Endothelial cell of umbilical vein (primary cell): Measurements from ENCODE around the gene TEP1. TPM values are rescaled to one million over a fixed set of nuclear protein-coding genes. Genes with fewer than 3 reads are reported as not detected.

Source experiments
- BruUV-seq: library from RNA; stranded (reverse); fragments of 400-500 nt; replicated peaks from 2 replicates; lab custom pipeline; 2021; lab: Mats Ljungman, UMichigan
- CTCF ChIA-PET: fragments of 300-600, 350-600 bp; sonication (Branson Sonifier 250); formaldehyde crosslinking; loops from one replicate; lab custom pipeline; 2021; ENCODE audit warnings: antibody characterized with exemption, inconsistent platforms; lab: Charles Lee
- POLR2A ChIA-PET: fragments of 300-600, 350-600 bp; sonication (Branson Sonifier 250); formaldehyde crosslinking; loops from one replicate; lab custom pipeline; 2021; ENCODE audit warnings: antibody characterized with exemption, inconsistent platforms; lab: Charles Lee
- DNase-seq: peaks from one replicate; pipeline ENCODE4 v3.0.0-alpha.2; 2011; ENCODE audit warnings: low read depth, low spot score
- FAIRE-seq: peaks from 2 replicates; lab custom pipeline; 2011; peaks lifted over from hg19 to GRCh38; lab: Jason Lieb, UNC
- H2AFZ ChIP-seq: 2 replicates; pipeline ENCODE4 v1.6.0; 2012; ENCODE audit warnings: low read depth, low read length, control low read depth, inconsistent platforms
- H3K27ac ChIP-seq: 2 replicates; pipeline ENCODE4 v1.5.1; 2011; ENCODE audit warnings: low read depth, mild to moderate bottlenecking, control low read depth, low read length, moderate library complexity; ENCODE audit not compliant: insufficient read depth
- H3K27me3 ChIP-seq, 2 experiments: 2 replicates each; pipeline versions ENCODE4 v1.6.0 to v1.6.1; 2011; ENCODE audit warnings: low read length in 2 of 2, mixed read lengths in 1 of 2; ENCODE audit not compliant: control insufficient read depth in 2 of 2, insufficient read depth in 2 of 2
- H3K36me3 ChIP-seq, 2 experiments: 2 replicates in 1 of 2; 3 replicates in 1 of 2; pipeline ENCODE4 v1.5.1; 2011; ENCODE audit warnings: low read length in 2 of 2, mild to moderate bottlenecking in 1 of 2, moderate library complexity in 1 of 2; ENCODE audit not compliant: control insufficient read depth in 2 of 2, insufficient read depth in 2 of 2; ENCODE audit errors: extremely low read depth in 1 of 2
- H3K4me1 ChIP-seq: 3 replicates; pipeline ENCODE4 v1.5.1; 2011; ENCODE audit warnings: mild to moderate bottlenecking, low read length; ENCODE audit not compliant: control insufficient read depth, insufficient read depth; ENCODE audit errors: extremely low read depth
- H3K4me2 ChIP-seq: 2 replicates; pipeline ENCODE4 v1.6.1; 2011; ENCODE audit warnings: low read length, control low read depth, mixed read lengths; ENCODE audit not compliant: insufficient read depth
- H3K4me3 ChIP-seq, 3 experiments: fragments of 200-600 bp in 1 of 3; sonication (generic), shearing (Covaris generic) in 1 of 3; replicated peaks in 1 of 3; 2 replicates each; pipeline ENCODE4 v1.5.1; 2011 to 2016; ENCODE audit warnings: control low read depth in 3 of 3, low read length in 3 of 3, mild to moderate bottlenecking in 2 of 3, inconsistent platforms in 1 of 3, low read depth in 1 of 3, moderate library complexity in 1 of 3; ENCODE audit not compliant: insufficient read depth in 1 of 3
- H3K79me2 ChIP-seq: 2 replicates; pipeline ENCODE4 v1.6.0; 2012; ENCODE audit warnings: low read length, inconsistent platforms; ENCODE audit not compliant: control insufficient read depth, insufficient read depth
- H3K9ac ChIP-seq: replicated peaks from 2 replicates; pipeline ENCODE3; 2011; ENCODE audit warnings: low read length, control low read depth; ENCODE audit not compliant: insufficient read depth; ENCODE audit errors: extremely low read depth
- H3K9me1 ChIP-seq: replicated peaks from 3 replicates; pipeline ENCODE4 v1.6.0; 2011; ENCODE audit warnings: mild to moderate bottlenecking, low read length; ENCODE audit not compliant: control insufficient read depth, insufficient read depth; ENCODE audit errors: extremely low read depth
- H3K9me3 ChIP-seq: replicated peaks from 2 replicates; pipeline ENCODE4 v1.5.1; 2012; ENCODE audit warnings: low read length, inconsistent platforms; ENCODE audit not compliant: control insufficient read depth, insufficient read depth
- H4K20me1 ChIP-seq: replicated peaks from 2 replicates; pipeline ENCODE3; 2011; ENCODE audit warnings: mild to moderate bottlenecking, low read length; ENCODE audit not compliant: control insufficient read depth, insufficient read depth; ENCODE audit errors: extremely low read depth
- CTCF ChIP-seq, 2 donors: IDR thresholded peaks; 1 replicate in 1 of 2; 2 replicates in 1 of 2; pipeline ENCODE4 v1.5.1; 2011; ENCODE audit warnings: low read length in 2 of 2, mild to moderate bottlenecking in 2 of 2, moderate library complexity in 2 of 2, control low read depth in 1 of 2, inconsistent platforms in 1 of 2, low read depth in 1 of 2; ENCODE audit not compliant: insufficient read depth in 1 of 2; ENCODE audit errors: extremely low read depth in 1 of 2
- EZH2 ChIP-seq: IDR thresholded peaks from 2 replicates; pipeline ENCODE4 v1.6.1; 2012; ENCODE audit warnings: borderline replicate concordance, low read depth, mild to moderate bottlenecking, moderate library complexity, low read length, inconsistent platforms; ENCODE audit not compliant: severe bottlenecking
- FOS ChIP-seq: IDR thresholded peaks from 2 replicates; pipeline ENCODE4 v1.6.1; 2011; ENCODE audit warnings: mild to moderate bottlenecking, low read length, moderate library complexity, borderline replicate concordance; ENCODE audit not compliant: insufficient read depth
- GATA2 ChIP-seq: IDR thresholded peaks from 2 replicates; pipeline ENCODE4 v1.7.0; 2011; ENCODE audit warnings: low read depth, mild to moderate bottlenecking, moderate library complexity, mixed read lengths, low read length; ENCODE audit not compliant: insufficient read length, insufficient read depth
- JUN ChIP-seq: IDR thresholded peaks from 2 replicates; pipeline ENCODE4 v1.6.1; 2011; ENCODE audit warnings: borderline replicate concordance, low read depth; ENCODE audit not compliant: insufficient read length, insufficient read depth
- MAX ChIP-seq: IDR thresholded peaks from 2 replicates; pipeline ENCODE4 v1.6.1; 2011; ENCODE audit not compliant: insufficient read depth, insufficient read length
- MYC ChIP-seq: IDR thresholded peaks from one replicate; pipeline ENCODE4 v1.6.1; 2011; ENCODE audit warnings: mild to moderate bottlenecking, low read depth, low read length
- POLR2A ChIP-seq: IDR thresholded peaks from 2 replicates; pipeline ENCODE4 v1.6.1; 2012; ENCODE audit warnings: low read depth, mild to moderate bottlenecking, control low read depth, low read length
- POLR2AphosphoS5 ChIP-seq: IDR thresholded peaks from 2 replicates; pipeline ENCODE4 v1.6.1; 2012; ENCODE audit warnings: low read depth, mild to moderate bottlenecking, control low read depth, low read length, moderate library complexity; ENCODE audit not compliant: insufficient read depth
- dilution Hi-C: fragments of 300-500 bp; cut with MboI; formaldehyde crosslinking; loops from one replicate; pipeline ENCODE4 v1.15.0; 2019; ENCODE audit warnings: low sequenced_read_pairs; ENCODE audit not compliant: extremely low pct_ligation_motif_present
- intact Hi-C: fragments of 100-400 bp; cut with micrococcal nuclease; formaldehyde crosslinking; loops from one replicate; pipeline ENCODE4 v1.10.0; 2022
- polyA plus RNA-seq, 4 experiments: library from polyadenylated mRNA; depleted of rRNA in 3 of 4; stranded (reverse) in 3 of 4; unstranded in 1 of 4; fragments of >200 nt; gene quantifications; 2 replicates each; pipeline versions ENCODE4 v1.2.1 to v1.2.3, GENCODE V29; 2011 to 2012; ENCODE audit warnings: missing spikeins in 1 of 4
- total RNA-seq: library from RNA; stranded (reverse); gene quantifications from 2 replicates; pipeline ENCODE4 v1.2.3, GENCODE V29; 2021

Gene TEP1
- total and polyA plus RNA-seq, 2 donors (not counting 3 experiments of a cell fraction or from before 2014, with no cell fraction given), result 19.6 to 44.6 TPM

GRCh38 chr14:20383032-20383431 is 30.3 kb downstream of the TEP1 start:
- CTCF ChIA-PET, result no interaction called here

GRCh38 chr14:20382526-20382925 is 30.8 kb downstream of the TEP1 start:
- ChIA-PET CTCF (no interaction called here), POLR2A (no interaction called here)
- Histone ChIP-seq H4K20me1 (no peaks in the 10 kb centered on the region), H3K9me3 (no peaks in the 10 kb centered on the region), H3K79me2 (no peaks in the 10 kb centered on the region), H3K27ac (no peak overlapping the region), H3K4me1 (no peaks in the 10 kb centered on the region), H2AFZ (no peak overlapping the region), H3K27me3 (no peaks in the 10 kb centered on the region), H3K9ac (no peak overlapping the region), H3K36me3 (peaks cover 23 to 78% of the 10 kb centered on the region in 2 experiments), H3K9me1 (no peaks in the 10 kb centered on the region), H3K4me3 (no peak overlapping the region), H3K4me2 (no peak overlapping the region)
- TF ChIP-seq GATA2 (no peak), POLR2A (no peak), FOS (no peak), CTCF (IDR thresholded peaks at IDR 0.05; ENCODE audit: extremely low read depth in 1 of 2, insufficient read depth in 1 of 2, low read depth in 1 of 2, low read length in 2 of 2) (no peak), JUN (no peak), POLR2AphosphoS5 (no peak), MAX (no peak), MYC (no peak), EZH2 (no peak)
- intact Hi-C loops, result no loop called here
- no peak for FAIRE-seq
- dilution Hi-C loops, result no loop called here
- no TSS peak for BruUV-seq
- no peak for DNase-seq

More at GRCh38 chr14:20383032-20383431, 30.3 kb downstream of the TEP1 start:
- no peak overlapping the region for H3K27ac ChIP-seq
- FAIRE-seq, result no peak
- intact Hi-C loops, result no loop called here
- peaks cover 23 to 80% of the 10 kb centered on the region in 2 experiments for H3K36me3 ChIP-seq
- no peak overlapping the region for H2AFZ ChIP-seq
- no peaks in the 10 kb centered on the region for H3K79me2 ChIP-seq
- H4K20me1 ChIP-seq, result no peaks in the 10 kb centered on the region
- H3K9me3 ChIP-seq, result no peaks in the 10 kb centered on the region
- no peak overlapping the region for H3K4me2 ChIP-seq
- H3K27me3 ChIP-seq, result no peaks in the 10 kb centered on the region
- H3K9ac ChIP-seq, result no peak overlapping the region
- BruUV-seq, result no TSS peak
- no peak for DNase-seq
- H3K9me1 ChIP-seq, result no peaks in the 10 kb centered on the region
- no peaks in the 10 kb centered on the region for H3K4me1 ChIP-seq
- dilution Hi-C loops, result no loop called here
- POLR2A ChIA-PET, result no interaction called here
- no peak overlapping the region for H3K4me3 ChIP-seq
- TF ChIP-seq MAX (no peak), EZH2 (no peak)
